ENCODE data around the gene MAP3K1. TPM values are rescaled to one million over a fixed set of nuclear protein-coding genes. Genes with fewer than 3 reads are reported as not detected.

The MAP3K1 gene
- total RNA-seq, 2 donors from 2014 or later, result 21.4 to 22.6 TPM

DNA sequence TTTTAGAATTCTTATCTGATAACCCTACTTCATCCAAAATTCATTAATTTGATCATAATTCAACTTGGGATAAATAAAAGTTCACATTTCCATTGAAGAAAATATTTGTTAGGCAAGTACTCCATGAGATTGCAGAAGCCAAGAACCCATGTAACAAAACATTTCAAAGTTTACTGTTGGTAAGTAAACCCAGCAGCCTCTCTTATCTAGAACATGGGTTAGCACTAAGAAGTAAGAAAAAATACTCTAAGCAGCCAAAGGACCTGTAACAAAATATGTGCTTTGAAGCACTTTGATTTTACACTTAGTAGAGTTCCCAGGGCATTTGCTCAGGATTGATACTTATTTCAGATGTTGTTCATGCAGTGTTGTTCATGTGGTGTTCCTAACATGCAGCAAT lies 8.7 kb downstream of the MAP3K1 start:
- TF ChIP-seq POLR2A (IDR thresholded peaks at IDR 0.05), result no peak
- TF ChIP-seq, protein P1, sequence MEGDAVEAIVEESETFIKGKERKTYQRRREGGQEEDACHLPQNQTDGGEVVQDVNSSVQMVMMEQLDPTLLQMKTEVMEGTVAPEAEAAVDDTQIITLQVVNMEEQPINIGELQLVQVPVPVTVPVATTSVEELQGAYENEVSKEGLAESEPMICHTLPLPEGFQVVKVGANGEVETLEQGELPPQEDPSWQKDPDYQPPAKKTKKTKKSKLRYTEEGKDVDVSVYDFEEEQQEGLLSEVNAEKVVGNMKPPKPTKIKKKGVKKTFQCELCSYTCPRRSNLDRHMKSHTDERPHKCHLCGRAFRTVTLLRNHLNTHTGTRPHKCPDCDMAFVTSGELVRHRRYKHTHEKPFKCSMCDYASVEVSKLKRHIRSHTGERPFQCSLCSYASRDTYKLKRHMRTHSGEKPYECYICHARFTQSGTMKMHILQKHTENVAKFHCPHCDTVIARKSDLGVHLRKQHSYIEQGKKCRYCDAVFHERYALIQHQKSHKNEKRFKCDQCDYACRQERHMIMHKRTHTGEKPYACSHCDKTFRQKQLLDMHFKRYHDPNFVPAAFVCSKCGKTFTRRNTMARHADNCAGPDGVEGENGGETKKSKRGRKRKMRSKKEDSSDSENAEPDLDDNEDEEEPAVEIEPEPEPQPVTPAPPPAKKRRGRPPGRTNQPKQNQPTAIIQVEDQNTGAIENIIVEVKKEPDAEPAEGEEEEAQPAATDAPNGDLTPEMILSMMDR (IDR thresholded peaks at IDR 0.05), result no peak
- DNase-seq (no peak), ATAC-seq (no peak)
- intact Hi-C loops (cut with DNase I), result no loop called here
- no peak overlapping the region for H3K27ac ChIP-seq
- H3K9me3 ChIP-seq, result no peaks in the 10 kb centered on the region
- H3K4me3 ChIP-seq, result no peak overlapping the region
- H3K27me3 ChIP-seq, result no peaks in the 10 kb centered on the region
- H3K36me3 ChIP-seq (replicated peaks in 1 of 2; ENCODE audit: insufficient read depth in 1 of 2, low read depth in 2 of 2), result no peaks in the 10 kb centered on the region
- H3K4me1 ChIP-seq, result peaks cover 86% of the 10 kb centered on the region

GRCh38 chr5:56825222-56825824 lies 10.0 kb downstream of the MAP3K1 start:
- DNase-seq (no peak), ATAC-seq (no peak)
- Histone ChIP-seq H3K27ac (no peak overlapping the region), H3K9me3 (no peaks in the 10 kb centered on the region), H3K27me3 (no peaks in the 10 kb centered on the region), H3K4me1 (peaks cover 90% of the 10 kb centered on the region), H3K4me3 (no peak overlapping the region), H3K36me3 (replicated peaks in 1 of 2; ENCODE audit: insufficient read depth in 1 of 2, low read depth in 2 of 2) (no peaks in the 10 kb centered on the region)
- 72 to 95% methylated on average over 3 of the region's 3 CpGs for WGBS, 2 donors
- intact Hi-C loops (cut with DNase I), result no loop called here
- TF ChIP-seq, protein P1 (IDR thresholded peaks at IDR 0.05), result no peak
- no peak for TF ChIP-seq POLR2A (IDR thresholded peaks at IDR 0.05)

DNA sequence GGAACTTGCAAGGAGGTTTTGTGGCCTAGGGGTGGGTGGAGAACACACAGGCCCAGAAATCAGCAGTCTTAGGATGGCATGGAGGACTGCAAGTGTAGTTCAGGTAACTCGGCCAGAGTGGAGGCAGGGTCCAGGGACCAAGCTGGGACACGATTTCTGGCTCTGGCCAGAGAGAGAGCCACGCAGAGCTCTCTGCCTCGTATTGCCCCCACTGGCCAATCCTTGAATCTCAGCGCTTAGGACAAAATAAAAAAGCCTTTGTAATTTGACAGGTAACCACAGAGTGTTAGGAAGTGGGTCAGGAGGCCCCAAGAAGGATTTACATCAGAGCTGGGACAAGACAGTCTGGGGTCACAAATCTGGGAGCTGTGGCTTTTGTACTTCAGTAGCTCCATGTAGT lies 11.7 kb downstream of the MAP3K1 start:
- 39 to 42% methylated on average over 5 of the region's 5 CpGs for WGBS, 2 donors
- Histone ChIP-seq H3K9me3 (no peaks in the 10 kb centered on the region), H3K27me3 (no peaks in the 10 kb centered on the region), H3K4me3 (no peak overlapping the region), H3K27ac (peak overlapping the region in 2 of 4 donors; percentile 7 to 33), H3K36me3 (replicated peaks in 1 of 2; ENCODE audit: insufficient read depth in 1 of 2, low read depth in 2 of 2) (no peaks in the 10 kb centered on the region), H3K4me1 (peaks cover 80% of the 10 kb centered on the region)
- DNase-seq, result no peak
- TF ChIP-seq, protein P1 (IDR thresholded peaks at IDR 0.05), result peak in 6 of 7 experiments; percentile 14 to 38 (median 28)
- TF ChIP-seq POLR2A (IDR thresholded peaks at IDR 0.05), result no peak
- ATAC-seq, result peak; percentile 54
- intact Hi-C loops (cut with DNase I), result no loop called here

DNA sequence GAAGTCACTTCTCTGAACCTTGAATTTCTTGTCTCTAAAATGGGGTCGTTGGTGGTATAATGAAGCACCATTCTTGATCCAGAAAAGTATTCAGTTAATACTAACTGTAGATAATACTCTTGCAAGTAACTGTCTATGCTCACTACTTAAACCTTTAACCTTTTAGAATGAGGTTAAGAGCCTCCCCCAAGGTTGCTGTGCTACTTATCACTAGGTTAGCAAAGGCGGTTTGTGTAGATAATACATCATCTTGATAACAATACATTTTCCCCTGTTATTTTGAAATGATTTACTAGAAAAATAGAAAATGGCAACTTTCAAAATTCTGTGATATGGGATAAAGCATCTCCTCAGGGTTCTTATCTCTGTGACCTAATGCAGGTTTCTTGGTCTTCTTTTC lies 12.6 kb downstream of the MAP3K1 start:
- no peak for DNase-seq
- H3K9me3 ChIP-seq, result no peaks in the 10 kb centered on the region
- no peak for ATAC-seq
- H3K27me3 ChIP-seq, result no peaks in the 10 kb centered on the region
- intact Hi-C loops (cut with DNase I), result no loop called here
- peaks cover 82% of the 10 kb centered on the region for H3K4me1 ChIP-seq
- H3K36me3 ChIP-seq (replicated peaks in 1 of 2; ENCODE audit: insufficient read depth in 1 of 2, low read depth in 2 of 2), result no peaks in the 10 kb centered on the region
- no peak overlapping the region for H3K4me3 ChIP-seq
- 48 to 49% methylated on average over 2 of the region's 2 CpGs for WGBS, 2 donors
- TF ChIP-seq, protein P1 (IDR thresholded peaks at IDR 0.05), result no peak
- TF ChIP-seq POLR2A (IDR thresholded peaks at IDR 0.05), result no peak
- H3K27ac ChIP-seq, result no peak overlapping the region
